IMR-90 (cell line): ENCODE results near the gene BRME1. TPM values are rescaled to one million over a fixed set of nuclear protein-coding genes. Genes with fewer than 3 reads are reported as not detected.

Experiments used
- ATAC-seq: fragments of 200-7000 bp; cut with Tn5 transposase; 2 replicates; pipeline ENCODE4 v1.9.1; 2020; ENCODE audit warnings: low read depth, mild to moderate bottlenecking, moderate library complexity
- BruUV-seq: library from RNA; stranded (reverse); fragments of 400-500 nt; replicated peaks from 2 replicates; lab custom pipeline; 2021; lab: Mats Ljungman, UMichigan
- CTCF ChIA-PET: fragments of 300-600 bp; formaldehyde crosslinking; extraction: SDS; loops from one replicate; lab custom pipeline; 2021; ENCODE audit warnings: antibody characterized with exemption; lab: Yijun Ruan, JAX
- POLR2A ChIA-PET: fragments of 300-600 bp; sonication (Branson Sonifier 250); formaldehyde crosslinking; loops from one replicate; lab custom pipeline; 2022; ENCODE audit warnings: antibody characterized with exemption; ENCODE audit not compliant: unreplicated experiment; lab: Charles Lee
- DNase-seq: peaks from one replicate; pipeline ENCODE4 v3.0.0; 2013
- H2AFZ ChIP-seq: replicated peaks from 2 replicates; pipeline ENCODE3; 2013; ENCODE audit warnings: low read length, mild to moderate bottlenecking; ENCODE audit not compliant: poor library complexity
- H2AK5ac ChIP-seq: 2 replicates; pipeline ENCODE4 v1.6.1; 2013; ENCODE audit warnings: low read depth, low read length, inconsistent platforms
- H2AK9ac ChIP-seq: replicated peaks from 2 replicates; pipeline ENCODE3; 2013; ENCODE audit warnings: mild to moderate bottlenecking, low read depth, low read length, moderate library complexity; ENCODE audit not compliant: poor library complexity
- H2BK120ac ChIP-seq: 2 replicates; pipeline ENCODE4 v1.6.1; 2013; ENCODE audit warnings: low read depth, low read length, inconsistent platforms
- H2BK15ac ChIP-seq: 3 replicates; pipeline ENCODE4 v1.6.1; 2013; ENCODE audit warnings: low read depth, low read length, inconsistent platforms
- H2BK20ac ChIP-seq: 2 replicates; pipeline ENCODE4 v1.6.1; 2013; ENCODE audit warnings: low read depth, mild to moderate bottlenecking, inconsistent platforms, low read length, moderate library complexity
- H2BK5ac ChIP-seq: 2 replicates; pipeline ENCODE4 v1.6.1; 2013; ENCODE audit warnings: mild to moderate bottlenecking, low read depth, low read length, inconsistent platforms; ENCODE audit not compliant: poor library complexity, severe bottlenecking
- H3K14ac ChIP-seq: replicated peaks from 2 replicates; pipeline ENCODE4 v1.6.1; 2013; ENCODE audit warnings: low read depth, low read length, inconsistent platforms
- H3K18ac ChIP-seq: 2 replicates; pipeline ENCODE4 v1.6.1; 2013; ENCODE audit warnings: low read depth, low read length, control low read depth
- H3K23ac ChIP-seq: 2 replicates; pipeline ENCODE4 v1.6.1; 2013; ENCODE audit warnings: low read depth, low read length, inconsistent platforms
- H3K27ac ChIP-seq: 2 replicates; pipeline ENCODE4 v1.5.1; 2013; ENCODE audit warnings: mild to moderate bottlenecking, control low read depth, low read length; ENCODE audit not compliant: insufficient read depth
- H3K27me3 ChIP-seq: 2 replicates; pipeline ENCODE4 v1.6.1; 2013; ENCODE audit warnings: low read length; ENCODE audit not compliant: control insufficient read depth, insufficient read depth
- H3K36me3 ChIP-seq: 2 replicates; pipeline ENCODE4 v1.6.1; 2013; ENCODE audit warnings: low read length, mixed read lengths; ENCODE audit not compliant: control insufficient read depth, insufficient read depth
- H3K4ac ChIP-seq: 2 replicates; pipeline ENCODE4 v1.6.1; 2013; ENCODE audit warnings: low read depth, low read length, inconsistent platforms
- H3K4me1 ChIP-seq: 2 replicates; pipeline ENCODE4 v1.6.1; 2013; ENCODE audit warnings: low read length, mixed read lengths; ENCODE audit not compliant: control insufficient read depth, insufficient read depth
- H3K4me2 ChIP-seq: 2 replicates; pipeline ENCODE4 v1.6.1; 2013; ENCODE audit warnings: low read depth, mild to moderate bottlenecking, control low read depth, low read length, moderate library complexity
- H3K4me3 ChIP-seq: 2 replicates; pipeline ENCODE4 v1.5.1; 2013; ENCODE audit warnings: low read depth, mild to moderate bottlenecking, control low read depth, low read length, moderate library complexity; ENCODE audit not compliant: insufficient read depth
- H3K56ac ChIP-seq: 2 replicates; pipeline ENCODE4 v1.6.1; 2013; ENCODE audit warnings: low read length, inconsistent platforms; ENCODE audit not compliant: insufficient read depth; ENCODE audit errors: extremely low read depth
- H3K79me1 ChIP-seq, 2 experiments: 2 replicates each; pipeline ENCODE4 v1.6.1; 2013; ENCODE audit warnings: low read length in 2 of 2, inconsistent platforms in 1 of 2, low read depth in 1 of 2
- H3K9ac ChIP-seq: 2 replicates; pipeline ENCODE4 v1.6.1; 2013; ENCODE audit warnings: low read depth, low read length, control low read depth
- H3K9me1 ChIP-seq: 2 replicates; pipeline ENCODE4 v1.6.1; 2013; ENCODE audit warnings: low read length, inconsistent platforms; ENCODE audit not compliant: insufficient read depth
- H3K9me3 ChIP-seq: 2 replicates; pipeline ENCODE4 v1.6.1; 2013; ENCODE audit warnings: low read length; ENCODE audit not compliant: control insufficient read depth, insufficient read depth
- H4K20me1 ChIP-seq: 2 replicates; pipeline ENCODE4 v1.6.1; 2013; ENCODE audit warnings: low read length, inconsistent platforms; ENCODE audit not compliant: insufficient read depth
- H4K5ac ChIP-seq: 2 replicates; pipeline ENCODE4 v1.6.1; 2013; ENCODE audit warnings: mild to moderate bottlenecking, low read depth, low read length, control low read depth
- H4K8ac ChIP-seq, 2 experiments: 2 replicates each; pipeline ENCODE4 v1.6.1; 2013; ENCODE audit warnings: low read depth in 2 of 2, low read length in 2 of 2, control low read depth in 1 of 2, inconsistent platforms in 1 of 2
- H4K91ac ChIP-seq: 2 replicates; pipeline ENCODE4 v1.6.1; 2013; ENCODE audit warnings: low read depth, low read length, inconsistent platforms; ENCODE audit not compliant: insufficient read depth
- BHLHE40 ChIP-seq: fragments of 150-350 bp; IDR thresholded peaks from 2 replicates; pipeline ENCODE4 v1.6.1; 2016; ENCODE audit warnings: mild to moderate bottlenecking, low read depth, low read length
- CEBPB ChIP-seq: IDR thresholded peaks from 2 replicates; pipeline ENCODE4 v1.6.1; 2012; ENCODE audit warnings: low read depth, low read length, improper control_type of control experiment
- CHD1 ChIP-seq: IDR thresholded peaks from 2 replicates; pipeline ENCODE4 v1.6.1; 2012; ENCODE audit warnings: low read depth, low read length, improper control_type of control experiment
- FOS ChIP-seq: fragments of 150-350 bp; IDR thresholded peaks from 2 replicates; pipeline ENCODE4 v1.6.1; 2016; ENCODE audit warnings: low read depth, low read length
- MXI1 ChIP-seq: IDR thresholded peaks from 2 replicates; pipeline ENCODE4 v1.6.1; 2012; ENCODE audit warnings: low read depth, mild to moderate bottlenecking, low read length, moderate library complexity, borderline replicate concordance
- NFE2L2 ChIP-seq: fragments of 150-350 bp; IDR thresholded peaks from 2 replicates; pipeline ENCODE4 v1.6.1; 2016; ENCODE audit warnings: low read depth, mild to moderate bottlenecking, low read length
- POLR2A ChIP-seq: IDR thresholded peaks from 2 replicates; pipeline ENCODE4 v1.6.1; 2012; ENCODE audit warnings: mild to moderate bottlenecking, low read depth, low read length
- RAD21 ChIP-seq: IDR thresholded peaks from 2 replicates; pipeline ENCODE4 v1.6.1; 2012; ENCODE audit warnings: low read length, improper control_type of control experiment
- RFX5 ChIP-seq: IDR thresholded peaks from 2 replicates; pipeline ENCODE4 v1.8.0; 2012; ENCODE audit warnings: low read depth, mild to moderate bottlenecking, low read length, moderate library complexity
- SMC3 ChIP-seq: fragments of 150-350 bp; IDR thresholded peaks from 2 replicates; pipeline ENCODE4 v1.6.1; 2016; ENCODE audit warnings: low read depth, mild to moderate bottlenecking, antibody characterized with exemption, low read length, moderate library complexity
- WGBS, 2 experiments: methylation state at CpG; one replicate each; pipeline versions ENCODE4 v1.1.5 to v1.1.7; 2013; ENCODE audit warnings: missing lambda C conversion rate in 2 of 2; ENCODE audit not compliant: insufficient read length in 1 of 2; ENCODE audit errors: extremely low coverage in 2 of 2; 5-methylcytosine and 5-hydroxymethylcytosine counted together
- dilution Hi-C: fragments of 300-500 bp; cut with HindIII; formaldehyde crosslinking; loops from one replicate; pipeline ENCODE4 v1.14.3; 2018; ENCODE audit warnings: low sequenced_read_pairs; ENCODE audit not compliant: unreplicated experiment
- in situ Hi-C: fragments of 300-500 bp; cut with MboI; formaldehyde crosslinking; loops from 3 replicates; pipeline ENCODE4 v1.14.3; 2019; ENCODE audit warnings: low sequenced_read_pairs, inconsistent platforms, mixed read lengths
- intact Hi-C: fragments of 100-400 bp; cut with micrococcal nuclease; formaldehyde crosslinking; loops from 2 replicates; pipeline ENCODE4 v1.10.0; 2022
- polyA plus RNA-seq, 3 experiments: library from polyadenylated mRNA; depleted of rRNA; stranded (reverse); fragments of >200 nt; gene quantifications; 2 replicates each; pipeline ENCODE4 v1.2.3, GENCODE V29; 2012; ENCODE audit warnings: low replicate concordance in 1 of 3
- total RNA-seq: library from RNA; depleted of rRNA; stranded (reverse); fragments of >200 nt; gene quantifications from 2 replicates; pipeline ENCODE4 v1.2.3, GENCODE V29; 2012
- TF ChIP-seq, protein P1 (sequence below): fragments of 150-350 bp; IDR thresholded peaks from 2 replicates; pipeline ENCODE4 v1.6.1; 2016; ENCODE audit warnings: low read depth, mild to moderate bottlenecking, low read length, moderate library complexity, borderline replicate concordance
- TF ChIP-seq, protein P2 (sequence below): fragments of 150-350 bp; IDR thresholded peaks from 2 replicates; pipeline ENCODE4 v1.6.1; 2017; ENCODE audit warnings: mild to moderate bottlenecking, antibody characterized with exemption, low read length, low read depth
- TF ChIP-seq, protein P3 (sequence below): conservative IDR thresholded peaks from 2 replicates; pipeline ENCODE4 v1.5.1; 2012; ENCODE audit warnings: mild to moderate bottlenecking, low read depth, low read length, improper control_type of control experiment

The BRME1 gene
- total and polyA plus RNA-seq, 2 of the 4 experiments (the other 2 are of a cell fraction), result 0.18 to 0.38 TPM

DNA sequence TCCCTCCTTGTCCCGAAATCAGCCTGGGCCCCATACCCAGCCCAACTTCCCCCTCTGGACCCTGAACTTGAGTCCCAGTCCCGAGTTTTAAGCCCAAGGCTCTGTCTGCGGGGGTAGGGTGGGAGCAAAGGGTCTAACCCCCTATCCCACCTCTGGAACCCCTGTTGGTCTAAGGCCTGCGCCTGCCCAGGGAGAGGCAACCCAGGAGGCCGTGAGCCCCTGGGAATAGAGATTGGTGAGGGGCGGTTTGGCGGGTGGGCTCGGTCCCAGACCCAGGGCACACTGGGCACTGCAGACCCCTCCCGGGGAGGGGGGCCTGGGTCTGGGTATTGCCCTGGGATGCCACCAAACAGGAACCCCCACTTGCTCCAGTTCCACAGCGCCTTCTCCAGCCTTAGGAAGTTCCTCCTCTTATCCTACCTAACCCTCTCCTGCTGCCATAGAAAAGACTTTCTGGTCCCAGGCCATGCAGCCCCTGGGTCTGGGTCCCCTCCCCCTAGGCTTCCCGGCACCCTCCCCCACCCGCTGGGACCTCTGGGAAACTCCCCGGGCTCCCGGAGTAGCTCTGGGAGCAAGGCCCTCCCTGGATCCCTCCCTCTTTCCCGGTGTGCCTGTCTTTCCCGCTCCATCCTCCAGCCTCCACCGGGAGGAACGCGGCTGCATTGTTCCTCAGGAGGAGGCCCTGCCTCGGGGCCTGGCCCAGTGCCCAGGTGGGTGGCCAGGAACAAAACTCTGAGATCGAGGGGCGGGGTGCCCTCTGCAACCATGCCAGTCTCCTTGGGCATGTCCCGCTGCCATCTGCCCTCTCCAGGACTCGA, 62.6 kb downstream of the BRME1 start:
- Histone ChIP-seq H3K4ac (peak overlapping the region; percentile 98), H3K23ac (peak overlapping the region; percentile 74; the same call in 1 of the 2 replicates), H2BK20ac (peak overlapping the region; percentile 90), H3K79me1 (peaks cover 15 to 47% of the 10 kb centered on the region in 2 experiments), H4K8ac (peak overlapping the region; percentile 65 to 92; a peak in 3 of 4 replicates), H4K20me1 (peaks cover 43% of the 10 kb centered on the region), H2BK120ac (peak overlapping the region; percentile 92), H3K9ac (peak overlapping the region; percentile 80), H3K14ac (peak overlapping the region; percentile 93), H2BK5ac (peak overlapping the region; percentile 91), H3K4me3 (peak overlapping the region; percentile 39), H4K91ac (peak overlapping the region; percentile 86), H2BK15ac (peak overlapping the region; percentile 94), H3K9me3 (no peaks in the 10 kb centered on the region), H2AK9ac (peak overlapping the region; percentile 98), H2AFZ (peak overlapping the region; percentile 91), H4K5ac (peak overlapping the region; percentile 50), H2AK5ac (peak overlapping the region; percentile 97), H3K27ac (peak overlapping the region; percentile 90), H3K4me1 (peaks cover 32% of the 10 kb centered on the region), H3K9me1 (0 out of 2 replicates have a peak, but pooled peaks cover 3% of the 10 kb centered on the region), H3K36me3 (peaks cover 7% of the 10 kb centered on the region; the same call in 1 of the 2 replicates), H3K18ac (peak overlapping the region; percentile 79), H3K56ac (peak overlapping the region; percentile 62), H3K4me2 (peak overlapping the region; percentile 83), H3K27me3 (no peaks in the 10 kb centered on the region)
- CTCF ChIA-PET, result interaction anchor here (0.6 kb wide), 1 partner anchor 59 kb away, joined by 3 read pairs; no protein-coding TSS in a partner anchor
- dilution Hi-C loops, result no loop called here
- POLR2A ChIA-PET, result interaction anchor here (0.6 kb wide), 1 partner anchor 10 kb away, joined by 4 read pairs; no protein-coding TSS in a partner anchor
- in situ Hi-C loops, result loop anchor here (10.0 to 25.0 kb wide), 2 partner anchors 689 to 1056 kb away; partner anchors contain the start of genes HOOK2, IER2, JUNB and STX10
- ATAC-seq (no peak), DNase-seq (peak; percentile 47)
- BruUV-seq, result no TSS peak
- intact Hi-C loops, result no loop called here
- TF ChIP-seq RAD21, result no peak
- TF ChIP-seq RFX5, result no peak
- no peak for TF ChIP-seq CEBPB
- TF ChIP-seq CHD1, result no peak
- TF ChIP-seq NFE2L2, result no peak
- TF ChIP-seq, protein P1, sequence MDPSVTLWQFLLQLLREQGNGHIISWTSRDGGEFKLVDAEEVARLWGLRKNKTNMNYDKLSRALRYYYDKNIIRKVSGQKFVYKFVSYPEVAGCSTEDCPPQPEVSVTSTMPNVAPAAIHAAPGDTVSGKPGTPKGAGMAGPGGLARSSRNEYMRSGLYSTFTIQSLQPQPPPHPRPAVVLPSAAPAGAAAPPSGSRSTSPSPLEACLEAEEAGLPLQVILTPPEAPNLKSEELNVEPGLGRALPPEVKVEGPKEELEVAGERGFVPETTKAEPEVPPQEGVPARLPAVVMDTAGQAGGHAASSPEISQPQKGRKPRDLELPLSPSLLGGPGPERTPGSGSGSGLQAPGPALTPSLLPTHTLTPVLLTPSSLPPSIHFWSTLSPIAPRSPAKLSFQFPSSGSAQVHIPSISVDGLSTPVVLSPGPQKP, result no peak
- no peak for TF ChIP-seq POLR2A
- TF ChIP-seq FOS, result no peak
- no peak for TF ChIP-seq MXI1
- TF ChIP-seq BHLHE40, result no peak
- TF ChIP-seq, protein P2, sequence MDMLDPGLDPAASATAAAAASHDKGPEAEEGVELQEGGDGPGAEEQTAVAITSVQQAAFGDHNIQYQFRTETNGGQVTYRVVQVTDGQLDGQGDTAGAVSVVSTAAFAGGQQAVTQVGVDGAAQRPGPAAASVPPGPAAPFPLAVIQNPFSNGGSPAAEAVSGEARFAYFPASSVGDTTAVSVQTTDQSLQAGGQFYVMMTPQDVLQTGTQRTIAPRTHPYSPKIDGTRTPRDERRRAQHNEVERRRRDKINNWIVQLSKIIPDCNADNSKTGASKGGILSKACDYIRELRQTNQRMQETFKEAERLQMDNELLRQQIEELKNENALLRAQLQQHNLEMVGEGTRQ, result no peak
- no peak for TF ChIP-seq SMC3
- TF ChIP-seq, protein P3, sequence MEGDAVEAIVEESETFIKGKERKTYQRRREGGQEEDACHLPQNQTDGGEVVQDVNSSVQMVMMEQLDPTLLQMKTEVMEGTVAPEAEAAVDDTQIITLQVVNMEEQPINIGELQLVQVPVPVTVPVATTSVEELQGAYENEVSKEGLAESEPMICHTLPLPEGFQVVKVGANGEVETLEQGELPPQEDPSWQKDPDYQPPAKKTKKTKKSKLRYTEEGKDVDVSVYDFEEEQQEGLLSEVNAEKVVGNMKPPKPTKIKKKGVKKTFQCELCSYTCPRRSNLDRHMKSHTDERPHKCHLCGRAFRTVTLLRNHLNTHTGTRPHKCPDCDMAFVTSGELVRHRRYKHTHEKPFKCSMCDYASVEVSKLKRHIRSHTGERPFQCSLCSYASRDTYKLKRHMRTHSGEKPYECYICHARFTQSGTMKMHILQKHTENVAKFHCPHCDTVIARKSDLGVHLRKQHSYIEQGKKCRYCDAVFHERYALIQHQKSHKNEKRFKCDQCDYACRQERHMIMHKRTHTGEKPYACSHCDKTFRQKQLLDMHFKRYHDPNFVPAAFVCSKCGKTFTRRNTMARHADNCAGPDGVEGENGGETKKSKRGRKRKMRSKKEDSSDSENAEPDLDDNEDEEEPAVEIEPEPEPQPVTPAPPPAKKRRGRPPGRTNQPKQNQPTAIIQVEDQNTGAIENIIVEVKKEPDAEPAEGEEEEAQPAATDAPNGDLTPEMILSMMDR, result no peak
- 0% methylated on average over 2 of the region's 24 CpGs; no CpG with 5 or more reads in 1 of the 2 experiments for WGBS, 2 experiments
